Liver (tissue), 9 donors: ENCODE measurements around the gene TGIF2. TPM values are rescaled to one million over a fixed set of nuclear protein-coding genes. Genes with fewer than 3 reads are reported as not detected.

Experiments
- DNase-seq: peaks from one replicate; pipeline ENCODE4 v3.0.0-alpha.2; 2017; ENCODE audit warnings: low spot score
- H3K27ac ChIP-seq, 2 donors: one replicate each; pipeline ENCODE4 v1.7.0; 2013; ENCODE audit warnings: inconsistent platforms in 2 of 2, low read length in 2 of 2, control low read depth in 1 of 2, low read depth in 1 of 2, mild to moderate bottlenecking in 1 of 2
- H3K27me3 ChIP-seq, 4 donors: one replicate each; pipeline versions ENCODE4 v1.6.1 to v1.7.0; 2013; ENCODE audit warnings: low read length in 3 of 4, inconsistent platforms in 1 of 4, mild to moderate bottlenecking in 1 of 4, moderate library complexity in 1 of 4; ENCODE audit not compliant: control insufficient read depth in 4 of 4, insufficient read depth in 4 of 4
- H3K36me3 ChIP-seq, 4 donors: one replicate each; pipeline versions ENCODE4 v1.6.1 to v1.7.0; 2013; ENCODE audit warnings: low read length in 3 of 4, mild to moderate bottlenecking in 3 of 4, low read depth in 1 of 4, moderate library complexity in 1 of 4; ENCODE audit not compliant: control insufficient read depth in 4 of 4, insufficient read depth in 3 of 4
- H3K4me1 ChIP-seq, 4 donors: one replicate each; pipeline versions ENCODE4 v1.6.1 to v1.7.0; 2013; ENCODE audit warnings: low read length in 3 of 4, mild to moderate bottlenecking in 3 of 4, moderate library complexity in 1 of 4; ENCODE audit not compliant: control insufficient read depth in 4 of 4, insufficient read depth in 4 of 4
- H3K4me3 ChIP-seq, 3 donors: one replicate each; pipeline versions ENCODE4 v1.6.1 to v1.7.0; 2013; ENCODE audit warnings: low read length in 3 of 3, control low read depth in 1 of 3, low read depth in 1 of 3, mild to moderate bottlenecking in 1 of 3
- H3K9ac ChIP-seq, 2 donors: one replicate each; pipeline ENCODE4 v1.7.0; 2013; ENCODE audit warnings: low read length in 2 of 2, mild to moderate bottlenecking in 2 of 2, moderate library complexity in 2 of 2, control low read depth in 1 of 2, low read depth in 1 of 2
- H3K9me3 ChIP-seq, 4 donors: one replicate each; pipeline versions ENCODE4 v1.6.1 to v1.7.0; 2013; ENCODE audit warnings: low read length in 3 of 4; ENCODE audit not compliant: control insufficient read depth in 4 of 4
- EGR1 ChIP-seq, 2 donors: IDR thresholded peaks; 2 replicates each; pipeline ENCODE4 v1.6.1; 2016 to 2018; ENCODE audit warnings: antibody characterized with exemption in 2 of 2, low read depth in 2 of 2
- FOXA1 ChIP-seq: IDR thresholded peaks from 2 replicates; pipeline ENCODE4 v1.6.1; 2016; ENCODE audit warnings: antibody characterized with exemption
- GABPA ChIP-seq, 2 donors: IDR thresholded peaks in 1 of 2; conservative IDR thresholded peaks in 1 of 2; 2 replicates each; pipeline ENCODE4 v1.6.1; 2016; ENCODE audit warnings: antibody characterized with exemption in 2 of 2, mild to moderate bottlenecking in 1 of 2, moderate library complexity in 1 of 2
- HNF4A ChIP-seq, 2 donors: conservative IDR thresholded peaks; 2 replicates each; pipeline ENCODE4 v1.6.1; 2016; ENCODE audit warnings: antibody characterized with exemption in 2 of 2, mild to moderate bottlenecking in 2 of 2
- HNF4G ChIP-seq: IDR thresholded peaks from 2 replicates; pipeline ENCODE4 v1.6.1; 2016; ENCODE audit warnings: antibody characterized with exemption
- NR2F2 ChIP-seq: IDR thresholded peaks from 2 replicates; pipeline ENCODE4 v1.6.1; 2016; ENCODE audit warnings: antibody characterized with exemption
- RAD21 ChIP-seq, 2 donors: IDR thresholded peaks; 2 replicates each; pipeline ENCODE4 v1.6.1; 2016; ENCODE audit warnings: antibody characterized with exemption in 2 of 2, mild to moderate bottlenecking in 2 of 2
- RXRA ChIP-seq, 2 donors: IDR thresholded peaks; 2 replicates each; pipeline ENCODE4 v1.6.1; 2017 to 2018; ENCODE audit warnings: antibody characterized with exemption in 2 of 2, mild to moderate bottlenecking in 1 of 2
- SP1 ChIP-seq: IDR thresholded peaks from 2 replicates; pipeline ENCODE4 v1.6.1; 2018; ENCODE audit warnings: antibody characterized with exemption, mild to moderate bottlenecking
- TAF1 ChIP-seq: conservative IDR thresholded peaks from 2 replicates; pipeline ENCODE4 v1.6.1; 2016; ENCODE audit warnings: antibody characterized with exemption, mild to moderate bottlenecking
- YY1 ChIP-seq: IDR thresholded peaks from 2 replicates; pipeline ENCODE4 v1.6.1; 2016; ENCODE audit warnings: antibody characterized with exemption, mild to moderate bottlenecking
- WGBS: extraction: QIAGEN DNeasy Blood & Tissue Kit; methylation state at CpG from one replicate; pipeline ENCODE4 v1.1.7; 2013; 5-methylcytosine and 5-hydroxymethylcytosine counted together
- polyA plus RNA-seq, 2 donors: library from polyadenylated mRNA; stranded (reverse) in 1 of 2; unstranded in 1 of 2; fragments of 200-250 nt in 1 of 2; fragments of >200 nt in 1 of 2; fragmentation: Nextera tagmentation in 1 of 2; extraction: Ambion mirVana in 1 of 2; gene quantifications; one replicate each; pipeline versions ENCODE4 v1.2.1 to v1.2.3, GENCODE V29; 2013 to 2015
- total RNA-seq, 2 donors: library from RNA; depleted of rRNA; stranded (reverse); fragments of >200 nt; gene quantifications; one replicate each; pipeline ENCODE4 v1.2.3, GENCODE V29; 2014
- TF ChIP-seq, protein P1 (sequence below): IDR thresholded peaks from 2 replicates; pipeline ENCODE4 v1.6.1; 2016; ENCODE audit warnings: antibody characterized with exemption, mild to moderate bottlenecking
- TF ChIP-seq, protein P2 (sequence below): IDR thresholded peaks from 2 replicates; pipeline ENCODE4 v1.6.1; 2016; ENCODE audit warnings: antibody characterized with exemption
- TF ChIP-seq, protein P3 (sequence below): fragments of 150-350 bp; IDR thresholded peaks from 2 replicates; pipeline ENCODE4 v1.5.1; 2017; ENCODE audit warnings: improper control_type of control experiment, low read depth, low read length; ENCODE audit not compliant: missing input control
- TF ChIP-seq, protein P4 (sequence below): IDR thresholded peaks from 2 replicates; pipeline ENCODE4 v1.6.1; 2016; ENCODE audit warnings: antibody characterized with exemption
- donor health status: healthy.
- donor health status: healthy.
- donor health status: healthy.
- donor health status: healthy.
- donor health status: healthy.

Gene TGIF2
- total and polyA plus RNA-seq, 4 donors: 3.7 to 7.9 (median 4.3) TPM

DNA sequence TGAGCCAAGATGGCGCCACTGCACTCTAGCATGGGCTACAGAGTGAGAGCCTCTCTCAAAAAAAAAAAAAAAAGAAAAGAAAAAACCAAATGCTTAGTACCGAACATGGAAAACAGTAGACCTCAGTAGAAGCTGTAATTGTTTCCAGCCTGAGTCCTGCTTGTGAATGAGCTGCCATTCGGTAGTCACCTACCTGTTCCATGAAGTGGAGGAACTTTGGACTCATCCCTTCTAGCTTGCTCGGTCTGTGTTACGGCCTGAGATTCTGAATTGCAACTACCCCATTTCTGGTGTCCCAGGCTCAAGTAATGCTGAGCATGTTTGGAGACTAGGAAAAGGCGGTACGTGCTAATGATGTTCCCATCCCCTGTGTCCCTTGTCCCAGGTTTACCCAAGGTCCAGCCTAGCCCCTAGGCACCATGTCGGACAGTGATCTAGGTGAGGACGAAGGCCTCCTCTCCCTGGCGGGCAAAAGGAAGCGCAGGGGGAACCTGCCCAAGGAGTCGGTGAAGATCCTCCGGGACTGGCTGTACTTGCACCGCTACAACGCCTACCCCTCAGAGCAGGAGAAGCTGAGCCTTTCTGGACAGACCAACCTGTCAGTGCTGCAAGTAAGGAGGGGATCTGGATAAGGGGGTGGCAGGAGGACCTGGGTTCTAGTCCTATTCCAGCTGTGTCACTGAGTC is 5.1 kb downstream of the TGIF2 start:
- Histone ChIP-seq H3K4me3 (no peak overlapping the region), H3K36me3 (peaks cover 8 to 20% (median 15%) of the 10 kb centered on the region in 4 donors), H3K27ac (no peak overlapping the region), H3K4me1 (peaks cover 6 to 16% (median 11%) of the 10 kb centered on the region in 4 donors), H3K9ac (no peak overlapping the region), H3K9me3 (no peaks in the 10 kb centered on the region), H3K27me3 (no peaks in the 10 kb centered on the region)
- WGBS: 98% methylated on average over 15 of the region's 15 CpGs
- TF ChIP-seq, protein P1, sequence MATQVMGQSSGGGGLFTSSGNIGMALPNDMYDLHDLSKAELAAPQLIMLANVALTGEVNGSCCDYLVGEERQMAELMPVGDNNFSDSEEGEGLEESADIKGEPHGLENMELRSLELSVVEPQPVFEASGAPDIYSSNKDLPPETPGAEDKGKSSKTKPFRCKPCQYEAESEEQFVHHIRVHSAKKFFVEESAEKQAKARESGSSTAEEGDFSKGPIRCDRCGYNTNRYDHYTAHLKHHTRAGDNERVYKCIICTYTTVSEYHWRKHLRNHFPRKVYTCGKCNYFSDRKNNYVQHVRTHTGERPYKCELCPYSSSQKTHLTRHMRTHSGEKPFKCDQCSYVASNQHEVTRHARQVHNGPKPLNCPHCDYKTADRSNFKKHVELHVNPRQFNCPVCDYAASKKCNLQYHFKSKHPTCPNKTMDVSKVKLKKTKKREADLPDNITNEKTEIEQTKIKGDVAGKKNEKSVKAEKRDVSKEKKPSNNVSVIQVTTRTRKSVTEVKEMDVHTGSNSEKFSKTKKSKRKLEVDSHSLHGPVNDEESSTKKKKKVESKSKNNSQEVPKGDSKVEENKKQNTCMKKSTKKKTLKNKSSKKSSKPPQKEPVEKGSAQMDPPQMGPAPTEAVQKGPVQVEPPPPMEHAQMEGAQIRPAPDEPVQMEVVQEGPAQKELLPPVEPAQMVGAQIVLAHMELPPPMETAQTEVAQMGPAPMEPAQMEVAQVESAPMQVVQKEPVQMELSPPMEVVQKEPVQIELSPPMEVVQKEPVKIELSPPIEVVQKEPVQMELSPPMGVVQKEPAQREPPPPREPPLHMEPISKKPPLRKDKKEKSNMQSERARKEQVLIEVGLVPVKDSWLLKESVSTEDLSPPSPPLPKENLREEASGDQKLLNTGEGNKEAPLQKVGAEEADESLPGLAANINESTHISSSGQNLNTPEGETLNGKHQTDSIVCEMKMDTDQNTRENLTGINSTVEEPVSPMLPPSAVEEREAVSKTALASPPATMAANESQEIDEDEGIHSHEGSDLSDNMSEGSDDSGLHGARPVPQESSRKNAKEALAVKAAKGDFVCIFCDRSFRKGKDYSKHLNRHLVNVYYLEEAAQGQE: no peak
- no peak for TF ChIP-seq HNF4A (conservative IDR thresholded peaks at IDR 0.05)
- TF ChIP-seq, protein P2, sequence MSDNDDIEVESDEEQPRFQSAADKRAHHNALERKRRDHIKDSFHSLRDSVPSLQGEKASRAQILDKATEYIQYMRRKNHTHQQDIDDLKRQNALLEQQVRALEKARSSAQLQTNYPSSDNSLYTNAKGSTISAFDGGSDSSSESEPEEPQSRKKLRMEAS: no peak
- TF ChIP-seq YY1: no peak
- TF ChIP-seq EGR1 (IDR thresholded peaks at IDR 0.05; ENCODE audit: low read depth in 2 of 2): no peak
- TF ChIP-seq SP1: no peak
- TF ChIP-seq, protein P3, sequence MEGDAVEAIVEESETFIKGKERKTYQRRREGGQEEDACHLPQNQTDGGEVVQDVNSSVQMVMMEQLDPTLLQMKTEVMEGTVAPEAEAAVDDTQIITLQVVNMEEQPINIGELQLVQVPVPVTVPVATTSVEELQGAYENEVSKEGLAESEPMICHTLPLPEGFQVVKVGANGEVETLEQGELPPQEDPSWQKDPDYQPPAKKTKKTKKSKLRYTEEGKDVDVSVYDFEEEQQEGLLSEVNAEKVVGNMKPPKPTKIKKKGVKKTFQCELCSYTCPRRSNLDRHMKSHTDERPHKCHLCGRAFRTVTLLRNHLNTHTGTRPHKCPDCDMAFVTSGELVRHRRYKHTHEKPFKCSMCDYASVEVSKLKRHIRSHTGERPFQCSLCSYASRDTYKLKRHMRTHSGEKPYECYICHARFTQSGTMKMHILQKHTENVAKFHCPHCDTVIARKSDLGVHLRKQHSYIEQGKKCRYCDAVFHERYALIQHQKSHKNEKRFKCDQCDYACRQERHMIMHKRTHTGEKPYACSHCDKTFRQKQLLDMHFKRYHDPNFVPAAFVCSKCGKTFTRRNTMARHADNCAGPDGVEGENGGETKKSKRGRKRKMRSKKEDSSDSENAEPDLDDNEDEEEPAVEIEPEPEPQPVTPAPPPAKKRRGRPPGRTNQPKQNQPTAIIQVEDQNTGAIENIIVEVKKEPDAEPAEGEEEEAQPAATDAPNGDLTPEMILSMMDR: no peak
- no peak for TF ChIP-seq FOXA1
- TF ChIP-seq, protein P4, sequence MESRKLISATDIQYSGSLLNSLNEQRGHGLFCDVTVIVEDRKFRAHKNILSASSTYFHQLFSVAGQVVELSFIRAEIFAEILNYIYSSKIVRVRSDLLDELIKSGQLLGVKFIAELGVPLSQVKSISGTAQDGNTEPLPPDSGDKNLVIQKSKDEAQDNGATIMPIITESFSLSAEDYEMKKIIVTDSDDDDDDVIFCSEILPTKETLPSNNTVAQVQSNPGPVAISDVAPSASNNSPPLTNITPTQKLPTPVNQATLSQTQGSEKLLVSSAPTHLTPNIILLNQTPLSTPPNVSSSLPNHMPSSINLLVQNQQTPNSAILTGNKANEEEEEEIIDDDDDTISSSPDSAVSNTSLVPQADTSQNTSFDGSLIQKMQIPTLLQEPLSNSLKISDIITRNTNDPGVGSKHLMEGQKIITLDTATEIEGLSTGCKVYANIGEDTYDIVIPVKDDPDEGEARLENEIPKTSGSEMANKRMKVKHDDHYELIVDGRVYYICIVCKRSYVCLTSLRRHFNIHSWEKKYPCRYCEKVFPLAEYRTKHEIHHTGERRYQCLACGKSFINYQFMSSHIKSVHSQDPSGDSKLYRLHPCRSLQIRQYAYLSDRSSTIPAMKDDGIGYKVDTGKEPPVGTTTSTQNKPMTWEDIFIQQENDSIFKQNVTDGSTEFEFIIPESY: no peak
- TF ChIP-seq RXRA (IDR thresholded peaks at IDR 0.05): no peak
- no peak for DNase-seq

DNA sequence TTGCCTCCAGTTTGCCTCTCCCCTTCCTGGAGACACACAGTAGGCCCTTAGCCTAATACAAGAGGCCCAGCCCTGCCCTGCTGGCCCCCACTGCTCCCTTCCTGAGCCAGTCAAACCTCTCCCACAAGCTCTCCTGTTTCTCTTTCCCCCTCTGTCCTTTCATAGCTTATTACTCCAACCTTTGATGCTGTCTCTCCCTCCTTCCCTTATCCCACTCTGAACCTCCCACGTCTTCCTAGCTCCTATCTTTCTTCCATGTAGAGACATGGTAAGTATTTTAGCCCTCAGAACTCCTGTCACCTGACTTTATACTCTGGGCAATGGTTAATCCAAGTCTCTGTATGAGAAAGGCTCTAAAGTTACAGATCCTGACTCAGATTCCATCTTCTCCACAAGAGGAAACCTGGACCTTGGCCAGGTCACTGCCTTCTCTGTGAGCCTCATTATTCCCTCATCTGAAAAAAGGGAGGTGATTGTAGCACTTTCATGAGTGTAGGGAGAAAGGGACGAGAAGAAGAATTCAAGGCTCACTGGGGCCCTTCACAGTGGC is 6.7 kb downstream of the TGIF2 start:
- WGBS: 91% methylated on average over 2 of the region's 2 CpGs
- H3K9me3 ChIP-seq: no peaks in the 10 kb centered on the region
- peaks cover 8 to 20% (median 15%) of the 10 kb centered on the region in 4 donors for H3K36me3 ChIP-seq
- H3K4me1 ChIP-seq: peaks cover 5 to 11% (median 7%) of the 10 kb centered on the region in 4 donors
- H3K4me3 ChIP-seq: no peak overlapping the region
- no peak for DNase-seq
- no peaks in the 10 kb centered on the region for H3K27me3 ChIP-seq
- no peak overlapping the region for H3K27ac ChIP-seq
- no peak overlapping the region for H3K9ac ChIP-seq
- TF ChIP-seq, protein P2: no peak
- no peak for TF ChIP-seq EGR1 (IDR thresholded peaks at IDR 0.05; ENCODE audit: low read depth in 2 of 2)
- no peak for TF ChIP-seq TAF1
- no peak for TF ChIP-seq HNF4G
- TF ChIP-seq, protein P1: no peak
- no peak for TF ChIP-seq GABPA (IDR thresholded peaks at IDR 0.05 in 1 of 2, conservative IDR thresholded peaks at IDR 0.05 in 1 of 2)
- no peak for TF ChIP-seq RAD21 (IDR thresholded peaks at IDR 0.05)
- TF ChIP-seq, protein P4: no peak
- no peak for TF ChIP-seq FOXA1
- TF ChIP-seq RXRA (IDR thresholded peaks at IDR 0.05): no peak
- no peak for TF ChIP-seq NR2F2
